Activated T-cell treated with anti-CD3 and anti-CD28 coated beads, Interleukin-2, amount 50 U/mL, for 72 hours (primary cell): ENCODE measurements around the gene TNNI3. TPM values are rescaled to one million over a fixed set of nuclear protein-coding genes. Genes with fewer than 3 reads are reported as not detected.
"Not testable (repeated sequence)": the region's sequence is repeated elsewhere in the genome, so short reads cannot be mapped to it uniquely, and the experiment has no call there.

Source experiments
- ATAC-seq, 2 donors: fragments of 150-1000 bp; cut with Tn5 transposase; replicated peaks in 1 of 2; 2 replicates each; pipeline ENCODE4 v1.10.0; 2021; ENCODE audit warnings: moderate library complexity in 2 of 2, mild to moderate bottlenecking in 1 of 2
- DNase-seq, 2 donors: peaks; one replicate each; pipeline ENCODE4 v3.0.0; 2021 to 2022; ENCODE audit warnings: mixed read lengths in 1 of 2
- H3K27ac Mint-ChIP-seq: one replicate; pipeline ENCODE4 v1.8.0; 2022; ENCODE audit warnings: mild to moderate bottlenecking, moderate library complexity, mixed read lengths
- H3K27me3 Mint-ChIP-seq: one replicate; pipeline ENCODE4 v1.8.0; 2022; ENCODE audit warnings: low read depth, mixed read lengths
- H3K36me3 Mint-ChIP-seq, 2 donors: one replicate each; pipeline ENCODE4 v1.8.0; 2022; ENCODE audit warnings: mixed read lengths in 2 of 2, mild to moderate bottlenecking in 1 of 2; ENCODE audit not compliant: insufficient read depth in 2 of 2
- H3K4me1 Mint-ChIP-seq: one replicate; pipeline ENCODE4 v1.8.0; 2022; ENCODE audit warnings: low read depth, mixed read lengths
- H3K4me3 Mint-ChIP-seq, 2 donors: one replicate each; pipeline ENCODE4 v1.8.0; 2022; ENCODE audit warnings: mild to moderate bottlenecking in 2 of 2, mixed read lengths in 2 of 2, moderate library complexity in 2 of 2
- H3K9me3 Mint-ChIP-seq, 2 donors: one replicate each; pipeline ENCODE4 v1.8.0; 2022; ENCODE audit warnings: mixed read lengths in 2 of 2
- total RNA-seq, 2 donors: library from RNA; stranded (reverse); gene quantifications; one replicate each; pipeline ENCODE4 v1.2.3, GENCODE V29; 2022

Gene TNNI3
- total RNA-seq, 2 donors from 2014 or later = 0.91 TPM; not detected in 1

DNA sequence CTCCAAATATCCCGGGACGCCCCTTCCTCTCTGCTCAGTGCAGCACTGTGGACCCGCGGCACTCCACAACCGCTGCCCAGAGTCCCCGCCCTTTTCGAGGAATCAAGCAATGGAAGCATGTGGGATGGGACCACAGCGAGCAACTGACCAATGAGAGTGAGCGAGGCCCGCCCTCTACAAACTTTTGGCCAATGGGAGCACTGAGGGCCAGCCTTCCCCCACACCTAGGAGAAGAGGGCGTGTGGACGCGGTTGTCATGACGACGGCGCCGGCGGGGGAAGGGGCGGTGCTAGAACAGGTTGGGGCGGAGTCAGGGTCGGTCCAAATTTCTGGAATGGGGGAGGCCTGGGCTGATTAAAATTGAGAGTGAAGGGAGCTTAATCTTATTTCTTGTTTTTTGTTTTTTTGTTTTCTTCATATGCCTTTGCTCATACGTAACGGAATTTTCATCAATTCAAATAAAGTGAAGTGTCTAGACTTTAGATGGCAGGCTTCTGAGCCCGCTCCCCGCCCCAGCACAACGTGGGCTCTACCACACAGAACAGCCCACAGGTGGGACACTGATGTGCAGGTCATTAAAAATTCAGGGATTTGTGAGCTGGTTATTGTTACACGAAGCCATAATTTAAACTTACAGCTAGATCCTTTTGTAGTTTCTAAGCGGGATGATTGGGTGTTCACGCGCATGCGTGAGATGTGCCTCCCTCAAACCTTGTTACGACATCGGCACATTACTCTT is 9.2 kb upstream of the TNNI3 start, which contains the start of gene DNAAF3:
TSS of gene DNAAF3 (minus strand) at position 84 of the 739 bp plus-strand sequence. CDS start 200 bp downstream, outside the sequence.
- Mint-ChIP-seq H3K4me3 (peak within 1 kb of the TSS; percentile 83 to 87), H3K36me3 (peaks cover 0 to 3% of the 10 kb centered on the region in 2 donors), H3K9me3 (no peaks in the 10 kb centered on the region), H3K27me3 (peaks cover 54% of the 10 kb centered on the region), H3K4me1 (peaks cover 13% of the 10 kb centered on the region), H3K27ac (peak within 1 kb of the TSS; percentile 5)
- DNase-seq = peak; percentile 89 to 93
- peak; percentile 93 to 95 for ATAC-seq

DNA sequence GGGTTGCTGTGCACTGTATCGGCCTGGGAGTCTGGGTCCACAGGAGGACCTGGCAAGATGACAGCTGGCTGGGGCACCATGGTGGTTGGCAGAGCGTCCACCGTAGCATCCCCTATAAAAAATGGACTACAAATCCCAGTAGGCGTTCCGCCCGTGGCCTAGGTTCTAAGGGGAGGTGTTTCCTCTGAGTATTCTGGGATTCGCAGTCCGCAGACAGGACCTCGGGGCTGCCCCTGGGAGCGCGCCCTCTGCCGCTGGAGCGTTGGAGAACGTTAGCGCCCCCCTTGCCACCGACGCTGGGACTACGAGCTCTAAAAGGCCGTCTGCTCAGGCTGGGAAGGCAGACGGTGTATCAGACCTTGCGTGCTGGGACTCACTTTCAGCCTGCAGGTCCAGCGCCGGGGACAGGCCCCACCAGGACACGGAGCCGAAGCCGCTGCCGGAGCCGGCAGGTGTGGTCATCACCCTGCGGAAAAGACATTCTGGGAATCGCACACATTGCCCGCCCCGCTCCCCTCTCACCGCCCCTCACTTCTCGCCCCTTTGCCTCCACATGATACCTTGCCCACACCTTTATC is 8.5 kb upstream of the TNNI3 start:
- ATAC-seq (peak; percentile 69 to 79), DNase-seq (peak; percentile 66 to 79)
- Mint-ChIP-seq H3K4me3 (peak overlapping the region; percentile 83 to 87), H3K27me3 (peaks cover 48% of the 10 kb centered on the region), H3K9me3 (no peaks in the 10 kb centered on the region), H3K27ac (no peak overlapping the region), H3K4me1 (peaks cover 13% of the 10 kb centered on the region), H3K36me3 (peaks cover 0 to 3% of the 10 kb centered on the region in 2 donors)

DNA sequence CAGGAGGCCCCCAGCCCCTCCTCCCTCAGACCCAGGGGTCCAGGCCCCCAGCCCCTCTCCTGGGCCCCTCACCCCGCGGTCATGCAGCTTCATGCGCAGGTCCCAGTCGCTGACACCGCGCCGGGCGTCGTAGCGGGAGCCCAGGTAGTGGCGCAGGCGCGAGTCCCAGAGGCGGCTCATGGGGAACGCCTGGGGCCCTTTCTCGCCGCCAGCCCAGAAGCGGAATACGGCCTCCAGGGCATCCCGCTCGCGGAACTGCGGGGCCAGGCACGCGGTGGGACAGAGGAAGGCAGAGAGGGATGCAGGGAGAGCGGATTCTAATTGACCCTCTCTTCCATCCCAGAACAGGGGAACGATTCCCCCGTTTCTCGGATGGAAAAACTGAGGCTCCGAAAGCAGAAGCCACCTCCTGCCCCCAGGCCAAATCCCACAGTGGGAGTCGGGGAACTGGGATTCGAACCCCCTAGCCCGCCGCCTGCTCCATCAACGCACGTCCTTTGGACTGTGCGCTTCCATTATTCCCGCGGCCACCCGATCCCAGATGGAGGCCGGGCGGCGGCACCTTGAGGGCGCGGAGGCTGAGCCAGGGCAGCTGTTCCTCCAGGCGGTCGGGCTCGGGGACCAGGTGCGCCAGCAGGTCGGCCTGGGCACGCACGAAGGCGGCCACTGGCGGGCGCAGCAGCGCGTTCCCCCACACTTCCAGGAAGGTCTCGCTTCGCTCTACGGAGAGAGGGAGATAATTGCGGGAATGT is 4.2 kb upstream of the TNNI3 start:
- no peak for ATAC-seq
- no peak for DNase-seq
- Mint-ChIP-seq H3K27ac (no peak overlapping the region), H3K9me3 (no peaks in the 10 kb centered on the region), H3K4me3 (no peak overlapping the region), H3K27me3 (peaks cover 49% of the 10 kb centered on the region), H3K4me1 (peaks cover 14% of the 10 kb centered on the region), H3K36me3 (peaks cover 0 to 2% of the 10 kb centered on the region in 2 donors)

DNA sequence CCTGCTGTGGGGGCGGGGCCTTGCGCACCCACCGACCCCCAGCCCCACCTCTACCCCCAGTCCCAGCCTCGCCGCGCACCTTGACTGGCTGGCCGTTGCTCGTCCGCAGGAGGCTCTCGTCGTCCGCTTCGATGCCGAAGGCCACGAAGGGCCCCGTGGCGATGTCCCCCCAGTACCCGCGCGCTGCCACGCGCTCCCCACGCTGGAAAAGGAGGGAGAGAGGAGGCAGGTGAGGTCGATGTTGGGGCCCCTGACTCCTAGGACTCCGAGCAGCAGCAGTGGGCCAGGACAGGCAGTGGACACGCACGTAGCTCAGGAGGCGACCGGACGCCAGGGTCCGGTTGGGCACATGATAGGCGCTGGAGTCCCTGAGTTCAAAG is 3.4 kb upstream of the TNNI3 start:
- H3K36me3 Mint-ChIP-seq = no peaks in the 10 kb centered on the region
- H3K4me1 Mint-ChIP-seq = peaks cover 7% of the 10 kb centered on the region
- H3K27me3 Mint-ChIP-seq = peaks cover 48% of the 10 kb centered on the region
- H3K4me3 Mint-ChIP-seq = no peak overlapping the region
- ATAC-seq (no peak), DNase-seq (no peak)
- no peak overlapping the region for H3K27ac Mint-ChIP-seq
- H3K9me3 Mint-ChIP-seq = no peaks in the 10 kb centered on the region

DNA sequence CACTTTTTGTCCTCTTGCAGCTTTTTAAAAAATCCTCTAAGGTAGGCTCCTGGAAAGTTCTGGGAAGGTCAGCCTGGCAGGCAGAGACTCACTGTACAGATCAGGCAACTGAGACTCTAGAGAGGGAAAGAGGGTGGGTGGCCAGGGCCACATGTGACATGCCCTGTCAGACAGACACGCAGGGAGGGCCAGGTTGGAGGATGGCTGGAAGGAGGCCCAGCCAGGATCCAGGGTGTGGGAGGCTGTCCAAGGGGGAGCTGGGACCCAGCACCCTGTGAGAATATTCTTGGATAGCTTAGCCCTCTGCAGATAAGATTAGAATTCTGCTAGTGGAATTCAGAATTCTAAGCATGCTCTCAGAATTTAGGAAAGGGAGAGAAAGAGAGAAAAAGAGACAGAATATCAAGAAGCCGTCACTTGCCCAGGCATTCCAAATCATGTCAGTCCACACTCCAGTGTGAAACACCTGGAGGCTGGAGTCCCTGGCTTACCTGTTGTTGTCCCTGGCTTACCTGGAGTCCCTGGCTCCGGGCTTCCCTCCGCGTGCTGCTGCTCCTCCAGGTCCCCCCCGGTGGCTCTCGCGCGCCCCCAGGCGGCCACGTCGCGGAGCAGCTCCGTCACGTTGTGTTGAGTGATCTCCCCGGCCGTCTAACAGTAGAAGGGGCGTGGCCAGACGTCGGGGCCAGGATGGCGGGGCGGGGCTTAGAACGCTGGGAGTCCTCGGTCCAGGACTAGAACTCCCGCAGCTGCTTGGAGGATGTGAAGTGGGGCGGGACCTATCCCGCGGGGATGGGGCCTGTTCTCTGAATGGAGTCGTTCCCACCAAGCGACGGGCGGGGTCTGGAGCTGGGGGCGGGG is 2.8 kb upstream of the TNNI3 start:
- no peaks in the 10 kb centered on the region for H3K9me3 Mint-ChIP-seq
- H3K27me3 Mint-ChIP-seq = peaks cover 42% of the 10 kb centered on the region
- H3K36me3 Mint-ChIP-seq = no peaks in the 10 kb centered on the region
- ATAC-seq = peak; percentile 95 to 96
- no peak overlapping the region for H3K27ac Mint-ChIP-seq
- peak; percentile 94 to 95 for DNase-seq
- H3K4me3 Mint-ChIP-seq = peak overlapping the region; percentile 46 to 48
- peaks cover 7% of the 10 kb centered on the region for H3K4me1 Mint-ChIP-seq

DNA sequence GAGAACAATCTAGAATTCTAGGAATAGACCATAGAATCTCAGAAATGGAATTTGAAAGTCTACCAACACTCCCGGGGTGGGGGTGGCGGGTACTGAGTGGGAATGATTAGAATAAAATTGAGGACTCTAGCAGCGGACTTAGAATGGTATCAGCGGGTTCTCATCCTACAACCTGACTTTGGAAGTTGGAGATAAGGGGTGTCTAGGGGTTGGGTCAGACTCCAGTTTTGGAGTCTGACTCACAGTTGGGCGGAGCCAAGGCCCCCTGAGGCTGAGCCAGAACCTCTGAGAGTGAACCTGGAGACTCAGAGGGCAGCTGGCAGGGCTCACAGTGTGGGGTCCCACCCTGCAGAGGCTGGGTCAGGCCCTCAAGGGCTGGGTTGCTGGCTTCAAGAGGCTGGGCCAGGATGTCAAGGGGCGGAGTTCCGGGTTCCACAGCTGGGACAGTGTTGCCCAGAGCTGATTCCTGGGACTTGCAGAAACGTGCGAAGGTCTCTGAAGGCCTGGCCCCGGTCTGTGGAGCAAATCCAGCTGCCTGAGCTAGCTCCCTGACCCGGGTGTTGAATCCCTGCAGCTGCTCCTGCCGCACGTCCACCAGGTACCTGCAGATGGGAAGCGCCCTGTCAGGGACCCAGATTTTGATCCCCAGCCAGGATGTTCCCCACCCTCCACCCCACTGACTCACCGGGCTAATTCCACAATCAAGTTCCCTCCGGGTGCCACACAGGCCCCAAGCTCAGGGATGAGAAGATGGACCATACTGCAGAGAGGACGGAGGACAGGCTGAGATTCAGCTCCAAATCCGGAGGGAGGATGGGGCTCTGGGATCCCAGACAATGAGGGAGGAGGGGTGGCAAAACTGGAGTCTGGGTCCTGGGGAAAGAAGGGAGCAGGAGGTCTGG is 1.6 kb upstream of the TNNI3 start:
- Mint-ChIP-seq H3K4me1 (peaks cover 14% of the 10 kb centered on the region), H3K27ac (no peak overlapping the region), H3K27me3 (peaks cover 36% of the 10 kb centered on the region), H3K36me3 (no peaks in the 10 kb centered on the region), H3K9me3 (no peaks in the 10 kb centered on the region), H3K4me3 (no peak overlapping the region)
- DNase-seq (no peak), ATAC-seq (no peak)

DNA sequence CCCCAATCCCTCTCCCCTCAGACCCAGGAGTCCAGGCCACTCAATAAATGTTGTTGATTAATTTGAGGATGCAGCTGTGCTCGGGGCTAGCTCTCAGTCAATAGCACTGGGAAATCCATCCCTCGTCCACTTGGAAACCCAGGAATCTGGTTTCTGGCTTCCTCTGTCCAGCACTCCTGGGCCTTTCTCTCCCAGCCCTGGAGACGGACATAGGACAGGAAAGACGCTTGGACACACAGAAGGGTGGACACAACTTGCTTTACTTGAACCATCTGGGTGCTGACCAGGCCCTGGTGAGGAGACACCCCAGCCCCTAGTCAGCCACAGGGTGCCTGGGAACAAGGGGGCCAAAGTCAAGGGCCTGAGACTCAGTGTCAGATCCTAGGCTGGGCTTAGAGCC is 891 bp upstream of the TNNI3 start:
- Mint-ChIP-seq H3K27me3 (peaks cover 36% of the 10 kb centered on the region), H3K4me3 (no peak overlapping the region), H3K9me3 (no peaks in the 10 kb centered on the region), H3K27ac (no peak overlapping the region), H3K4me1 (peaks cover 16% of the 10 kb centered on the region), H3K36me3 (peaks cover 0 to 2% of the 10 kb centered on the region in 2 donors)
- DNase-seq (no peak), ATAC-seq (no peak)

DNA sequence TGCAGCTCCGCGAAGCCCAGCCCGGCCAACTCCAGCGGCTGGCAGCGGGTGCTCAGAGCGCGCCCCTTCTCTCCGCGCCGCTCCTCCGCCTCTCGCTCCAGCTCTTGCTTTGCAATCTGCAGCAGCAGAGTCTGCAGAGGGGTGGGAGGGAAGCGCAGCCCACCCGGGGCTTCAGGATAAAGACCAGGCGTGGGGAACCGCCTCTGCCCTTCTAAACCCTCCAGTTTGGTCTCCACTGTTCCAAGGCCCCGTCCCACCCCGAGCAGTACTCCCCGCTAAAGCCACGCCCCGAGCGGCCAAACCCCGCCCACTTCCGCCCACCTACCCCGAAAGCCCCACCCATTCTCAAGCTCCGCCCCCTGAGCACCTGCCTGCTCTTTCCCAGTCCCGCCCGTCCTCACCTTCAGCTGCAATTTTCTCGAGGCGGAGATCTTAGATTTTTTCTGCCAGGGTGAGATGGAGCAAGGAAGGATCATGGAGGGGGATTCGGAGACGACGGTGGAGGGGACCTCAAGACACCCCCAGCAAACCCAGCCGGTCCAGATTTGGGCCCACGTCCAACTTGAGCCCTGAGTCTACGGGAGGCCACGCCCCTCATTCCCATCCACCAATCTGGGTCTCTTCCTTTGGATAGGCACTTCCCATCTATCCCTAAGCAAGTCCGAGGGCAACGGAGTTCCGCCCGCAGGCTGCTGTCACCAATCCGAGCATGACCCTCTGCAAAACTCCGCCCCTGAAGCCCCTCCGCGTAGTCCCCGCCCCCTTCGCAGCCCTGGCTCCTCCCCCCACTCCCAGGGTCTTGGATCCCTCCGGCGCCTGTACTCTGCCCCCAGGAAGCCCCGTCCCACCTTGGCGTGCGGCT is 1.1 kb downstream of the TNNI3 start:
- Mint-ChIP-seq H3K36me3 (peaks cover 8 to 9% of the 10 kb centered on the region in 2 donors), H3K27me3 (peaks cover 36% of the 10 kb centered on the region), H3K27ac (no peak overlapping the region), H3K4me1 (peaks cover 26% of the 10 kb centered on the region), H3K4me3 (peak overlapping the region; percentile 14 to 74), H3K9me3 (peaks cover 6 to 9% of the 10 kb centered on the region in 2 donors)
- ATAC-seq (peak in 1 of 2 donors; percentile 8), DNase-seq (peak; percentile 48)

DNA sequence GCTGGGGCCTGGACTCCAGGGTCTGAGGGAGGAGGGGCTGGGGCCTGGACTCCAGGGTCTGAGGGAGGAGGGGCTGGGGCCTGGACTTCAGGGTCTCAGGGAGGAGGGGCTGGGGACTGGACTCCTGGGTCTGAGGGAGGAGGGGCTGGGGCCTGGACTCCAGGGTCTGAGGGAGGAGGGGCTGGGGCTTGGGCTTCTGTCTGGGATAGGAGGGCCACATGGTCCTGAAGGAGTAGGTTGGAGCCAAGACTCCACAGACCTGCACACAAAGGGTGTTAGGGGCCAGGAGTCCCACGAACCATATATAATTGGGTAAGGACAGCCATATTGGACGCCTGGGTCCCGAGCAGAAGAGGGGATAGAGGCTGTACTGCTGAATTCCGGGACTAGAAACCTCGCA is 1.7 kb downstream of the TNNI3 start:
- not testable (repeated sequence) for ATAC-seq, H3K27ac Mint-ChIP-seq, H3K36me3 Mint-ChIP-seq, DNase-seq, H3K9me3 Mint-ChIP-seq
- H3K27me3 Mint-ChIP-seq = peaks cover 35% of the 10 kb centered on the region
- peaks cover 29% of the 10 kb centered on the region for H3K4me1 Mint-ChIP-seq
- peak overlapping the region in 1 of 2 donors; percentile 74 for H3K4me3 Mint-ChIP-seq

DNA sequence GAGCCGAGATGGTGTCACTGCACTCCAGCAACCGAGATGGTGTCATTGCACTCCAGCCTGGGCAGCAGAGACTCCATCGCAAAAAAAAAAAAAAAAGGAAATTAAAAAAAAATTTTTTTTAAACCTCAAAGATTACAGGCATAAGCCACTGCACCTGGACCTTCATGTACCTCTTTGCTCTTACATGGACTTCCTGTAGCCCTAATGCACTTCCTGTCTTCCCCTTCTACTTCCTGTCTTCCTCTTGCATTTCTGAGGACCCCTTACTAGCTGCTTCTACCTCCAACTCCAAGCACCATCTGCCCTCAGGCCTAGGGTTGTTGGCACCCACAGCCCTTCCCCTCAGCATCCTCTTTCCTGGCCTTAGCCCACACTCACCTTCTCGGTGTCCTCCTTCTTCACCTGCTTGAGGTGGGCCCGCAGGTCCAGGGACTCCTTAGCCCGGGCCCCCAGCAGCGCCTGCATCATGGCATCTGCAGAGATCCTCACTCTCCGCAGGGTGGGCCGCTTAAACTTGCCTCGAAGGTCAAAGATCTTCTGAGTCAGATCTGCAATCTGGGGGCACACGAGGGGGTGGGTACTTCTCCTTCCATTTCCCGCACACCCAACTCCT is 3.8 kb downstream of the TNNI3 start:
- ATAC-seq (no peak), DNase-seq (no peak)
- peaks cover 6 to 9% of the 10 kb centered on the region in 2 donors for H3K9me3 Mint-ChIP-seq
- peaks cover 26% of the 10 kb centered on the region for H3K27me3 Mint-ChIP-seq
- no peak overlapping the region for H3K27ac Mint-ChIP-seq
- H3K36me3 Mint-ChIP-seq = peaks cover 8 to 9% of the 10 kb centered on the region in 2 donors
- no peak overlapping the region for H3K4me3 Mint-ChIP-seq
- H3K4me1 Mint-ChIP-seq = peaks cover 21% of the 10 kb centered on the region

DNA sequence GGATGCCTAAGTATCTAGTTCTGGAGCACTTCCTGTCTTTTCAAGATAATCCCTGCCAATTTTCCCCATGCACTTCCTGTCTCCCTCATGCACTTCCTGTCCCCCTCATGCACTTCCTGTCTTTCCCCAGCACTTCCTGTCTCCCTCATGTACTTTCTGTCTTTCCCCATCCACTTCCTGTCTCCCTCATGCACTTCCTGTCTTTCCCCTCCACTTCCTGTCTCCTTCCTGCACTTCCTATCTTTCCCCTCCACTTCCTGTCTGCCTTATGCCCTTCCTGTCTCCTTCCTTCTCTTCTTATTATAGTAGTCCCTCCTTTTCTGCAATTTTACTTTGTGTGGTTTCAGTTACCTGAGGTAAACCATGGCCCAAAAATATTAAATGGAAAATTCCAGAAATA is 5.5 kb downstream of the TNNI3 start:
- Mint-ChIP-seq H3K27ac (peak overlapping the region; percentile 19), H3K4me3 (no peak overlapping the region), H3K9me3 (peaks cover 6 to 9% of the 10 kb centered on the region in 2 donors), H3K36me3 (peaks cover 8 to 9% of the 10 kb centered on the region in 2 donors), H3K4me1 (peaks cover 21% of the 10 kb centered on the region), H3K27me3 (peaks cover 22% of the 10 kb centered on the region)
- no peak for ATAC-seq
- no peak for DNase-seq
